GM21515 (cell line): ENCODE data around the gene MRPL51.
"Not testable (repeated sequence)": the region's sequence is repeated elsewhere in the genome, so short reads cannot be mapped to it uniquely, and the experiment has no call there.

Experiments used
- ATAC-seq: cut with Tn5 transposase; IDR thresholded peaks from one replicate; pipeline ENCODE4 v1.9.1; 2021; ENCODE audit not compliant: unreplicated experiment

Gene MRPL51

DNA sequence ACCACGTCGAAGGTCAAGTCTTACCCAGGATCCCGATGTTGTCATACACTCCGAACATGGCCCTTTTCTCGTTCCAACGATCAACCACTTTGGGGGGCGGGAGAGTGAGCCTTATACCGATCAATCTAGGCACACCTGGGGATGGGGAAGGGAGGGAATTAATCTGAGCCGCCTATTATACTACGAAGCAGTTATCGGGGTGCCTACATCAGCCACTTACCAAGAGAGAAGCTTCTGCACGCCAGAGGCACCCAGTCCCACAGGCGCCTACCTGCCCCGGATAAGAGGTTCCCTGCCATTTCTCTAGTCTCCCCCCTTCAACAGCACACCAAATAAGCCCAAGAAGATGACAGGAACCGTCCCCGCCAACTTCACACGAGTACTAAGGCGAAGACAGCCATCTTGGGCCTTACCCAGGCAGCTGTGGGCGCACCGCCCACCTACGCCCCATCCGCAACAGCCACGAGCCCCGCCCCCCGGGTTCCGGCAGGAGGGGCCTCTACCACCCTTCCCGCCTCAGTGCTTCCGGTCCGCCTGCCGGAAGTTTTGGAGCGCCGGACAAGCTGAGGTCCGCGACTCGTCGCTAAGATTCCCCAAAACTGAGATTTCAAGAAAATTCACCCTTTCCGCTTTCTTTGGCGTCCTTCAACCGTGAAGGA, at the start of gene MRPL51:
Gene MRPL51 (minus strand): TSS at position 425 of the 659 bp plus-strand sequence. CDS start 126 bp downstream, at position 299.
- peak; percentile 67 for ATAC-seq

DNA sequence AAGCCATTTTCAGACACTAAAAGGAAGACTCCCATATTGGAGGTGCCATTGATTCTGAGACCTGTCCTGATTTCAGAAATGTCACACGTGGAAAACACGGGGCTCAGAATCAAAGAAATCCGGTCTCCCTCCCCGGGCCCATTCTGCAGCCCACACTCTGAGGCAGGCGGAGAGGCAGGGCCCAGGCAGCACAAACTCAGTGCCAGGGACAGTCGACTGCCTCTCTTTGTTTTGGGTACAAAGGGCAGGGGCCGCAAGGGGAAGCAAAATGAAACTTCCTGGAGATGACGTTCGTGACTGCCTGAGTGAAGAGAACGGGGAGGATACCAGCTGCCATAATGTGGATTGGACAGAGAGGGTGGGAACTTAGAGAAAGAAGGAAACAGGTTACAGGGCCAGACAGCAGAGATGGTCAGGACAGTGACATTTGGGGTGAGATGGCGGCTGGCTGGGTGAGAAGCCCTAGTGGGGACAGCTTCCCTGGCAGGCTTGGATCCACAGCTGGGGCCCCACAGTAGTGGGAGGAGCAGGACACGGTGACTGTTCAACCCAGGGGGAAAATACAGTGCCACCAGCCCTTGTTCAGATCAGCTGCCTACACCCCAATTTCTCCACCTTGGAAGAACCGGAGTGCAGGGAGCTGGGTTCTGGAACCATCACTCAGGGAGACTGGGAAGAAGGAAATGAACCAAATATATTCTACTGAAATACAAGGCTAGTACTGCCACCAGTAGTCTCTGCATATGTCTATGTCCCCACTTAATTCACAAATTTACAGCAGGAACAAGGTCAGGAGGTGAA, 49.3 kb upstream of the MRPL51 start:
- no peak for ATAC-seq

DNA sequence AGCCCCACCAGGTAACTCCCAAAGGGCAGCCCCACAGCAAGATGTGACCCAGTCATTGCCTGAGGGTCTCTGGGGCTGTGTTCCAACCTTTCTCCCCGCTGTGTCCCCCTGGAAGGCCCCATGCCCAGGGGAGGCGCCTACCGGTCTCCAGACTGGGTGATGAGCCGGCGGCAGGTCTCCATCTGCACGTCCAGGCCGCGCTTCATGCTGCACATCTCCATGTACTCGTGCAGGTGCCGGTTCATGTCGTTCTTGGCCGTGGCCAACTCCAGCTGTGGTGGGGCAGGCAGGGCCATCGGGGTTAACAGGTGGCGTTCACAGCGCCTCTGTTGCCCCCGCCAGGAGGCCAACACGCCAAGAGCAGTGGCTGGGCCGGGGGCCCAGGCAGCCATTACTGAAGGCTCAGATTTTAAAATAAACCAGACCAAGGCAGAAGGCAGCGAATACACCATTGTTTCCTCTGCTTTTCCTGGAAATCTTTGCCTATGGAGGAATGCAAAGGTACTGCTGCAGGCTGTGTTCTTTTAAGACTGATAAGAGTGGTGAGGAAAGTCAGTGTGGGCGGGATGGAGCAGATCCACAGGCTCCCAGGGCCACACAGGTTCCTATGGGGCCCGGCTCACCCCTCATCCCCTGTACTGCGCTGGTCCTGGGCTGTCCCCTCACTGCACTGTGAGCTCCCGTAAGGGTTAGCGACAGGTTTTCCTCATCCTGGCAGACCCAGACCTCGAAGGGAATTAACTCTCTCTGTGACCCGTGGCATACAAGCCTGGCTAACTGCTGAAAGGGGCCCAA, 48.5 kb upstream of the MRPL51 start:
- ATAC-seq = no peak

DNA sequence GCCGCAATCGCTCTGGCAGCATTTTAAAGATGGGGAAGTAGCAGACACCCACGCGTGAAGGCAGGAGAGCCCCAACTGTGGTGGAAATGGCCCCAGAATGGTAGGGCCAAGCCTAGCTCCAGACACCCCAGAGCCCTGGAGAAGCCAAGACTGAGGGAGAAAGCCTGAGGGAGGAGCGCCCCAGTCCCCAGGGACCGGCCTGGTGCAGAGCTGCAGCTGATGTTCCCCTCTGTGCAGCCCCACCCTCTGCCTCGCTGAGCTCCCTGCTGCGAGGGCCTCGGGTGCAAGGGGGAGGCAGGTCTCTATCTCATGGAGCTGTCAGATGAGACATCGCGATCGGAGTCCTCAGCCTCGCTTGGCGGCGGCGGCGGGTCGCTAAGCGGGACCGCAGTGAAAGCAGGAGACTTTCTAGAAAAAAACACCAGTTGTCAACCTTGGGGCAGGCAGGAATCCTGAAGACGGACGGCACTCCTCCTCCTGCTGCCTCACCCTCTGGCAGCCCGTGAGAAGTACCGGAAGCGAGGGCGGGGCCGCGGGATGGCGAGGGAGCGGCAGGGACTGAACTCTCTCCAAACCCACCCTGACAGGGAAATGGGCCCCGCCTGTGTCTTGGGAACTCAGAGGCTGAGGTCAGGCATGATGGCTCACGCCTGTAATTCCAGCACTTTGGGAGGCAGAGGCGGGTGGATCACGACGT, 47.3 kb upstream of the MRPL51 start:
- no peak for ATAC-seq

DNA sequence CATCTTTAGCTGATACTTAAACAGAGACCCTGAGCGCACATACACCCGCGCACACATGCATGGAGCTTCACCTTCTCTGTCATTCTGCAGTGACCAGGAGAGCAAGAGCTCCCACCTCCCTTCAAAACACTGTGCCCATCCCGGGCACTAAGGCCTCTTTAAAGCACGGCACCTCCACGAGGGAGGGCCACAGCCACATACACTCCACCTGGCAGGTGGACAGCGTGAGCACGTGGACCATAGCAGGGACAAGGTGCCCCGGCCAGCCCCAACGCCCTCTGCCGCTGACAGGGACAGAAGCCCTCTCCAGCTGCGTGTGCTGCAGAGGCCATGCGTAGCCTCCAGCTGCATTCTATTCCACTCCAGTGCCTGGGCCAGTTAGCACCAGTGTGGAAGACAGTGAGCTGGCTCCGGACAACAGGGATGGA, 46.7 kb upstream of the MRPL51 start:
- ATAC-seq = no peak

DNA sequence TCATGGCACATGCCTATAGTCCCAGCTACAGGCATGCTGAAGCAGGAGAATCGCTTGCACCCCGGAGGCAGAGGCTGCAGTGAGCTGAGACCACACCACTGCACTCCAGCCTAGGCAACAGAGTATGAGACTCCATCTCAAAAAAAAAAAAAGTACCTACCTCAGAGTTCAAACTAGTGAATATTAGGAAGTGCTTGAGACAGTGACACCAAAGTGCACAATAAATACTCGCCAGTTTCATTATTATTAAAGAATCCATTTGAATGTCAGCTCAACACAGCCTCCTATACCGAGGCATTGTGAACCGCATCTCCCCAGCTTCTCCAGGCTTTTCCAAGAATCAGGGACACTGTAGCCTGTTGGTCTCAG, 46.2 kb upstream of the MRPL51 start:
- no peak for ATAC-seq

DNA sequence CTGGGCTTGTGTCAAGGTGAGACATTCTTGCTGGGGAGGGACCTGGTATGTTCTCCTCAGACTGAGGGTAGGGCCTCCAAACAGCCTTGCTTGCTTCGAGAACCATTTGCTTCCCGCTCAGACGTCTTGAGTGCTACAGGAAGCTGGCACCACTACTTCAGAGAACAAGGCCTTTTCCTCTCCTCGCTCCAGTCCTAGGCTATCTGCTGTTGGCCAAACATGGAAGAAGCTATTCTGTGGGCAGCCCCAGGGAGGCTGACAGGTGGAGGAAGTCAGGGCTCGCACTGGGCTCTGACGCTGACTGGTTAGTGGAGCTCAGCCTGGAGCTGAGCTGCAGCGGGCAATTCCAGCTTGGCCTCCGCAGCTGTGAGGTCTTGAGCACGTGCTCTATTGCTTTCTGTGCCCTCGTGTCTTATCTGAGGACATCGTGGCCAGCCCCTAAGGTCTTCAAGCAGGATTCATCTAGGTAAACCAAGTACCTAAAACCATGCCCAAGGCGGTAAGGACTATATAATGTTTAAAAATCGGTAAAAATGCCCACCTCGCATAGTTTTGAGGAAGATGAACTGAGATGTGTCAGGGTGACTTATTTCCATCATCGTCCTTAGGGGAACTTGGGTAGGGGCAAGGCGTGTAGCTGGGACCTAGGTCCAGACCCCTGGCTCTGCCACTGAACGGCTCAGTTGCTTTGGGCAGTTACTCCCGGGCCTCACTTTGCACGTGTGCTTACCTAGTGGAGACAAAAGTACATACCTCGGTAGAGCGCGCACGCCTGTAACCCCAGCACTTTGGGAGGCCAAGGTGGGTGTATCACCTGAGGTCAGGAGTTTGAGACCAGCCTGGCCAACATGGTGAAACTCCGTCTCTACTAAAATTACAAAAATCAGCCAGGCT, 45.6 kb upstream of the MRPL51 start:
- no peak for ATAC-seq

DNA sequence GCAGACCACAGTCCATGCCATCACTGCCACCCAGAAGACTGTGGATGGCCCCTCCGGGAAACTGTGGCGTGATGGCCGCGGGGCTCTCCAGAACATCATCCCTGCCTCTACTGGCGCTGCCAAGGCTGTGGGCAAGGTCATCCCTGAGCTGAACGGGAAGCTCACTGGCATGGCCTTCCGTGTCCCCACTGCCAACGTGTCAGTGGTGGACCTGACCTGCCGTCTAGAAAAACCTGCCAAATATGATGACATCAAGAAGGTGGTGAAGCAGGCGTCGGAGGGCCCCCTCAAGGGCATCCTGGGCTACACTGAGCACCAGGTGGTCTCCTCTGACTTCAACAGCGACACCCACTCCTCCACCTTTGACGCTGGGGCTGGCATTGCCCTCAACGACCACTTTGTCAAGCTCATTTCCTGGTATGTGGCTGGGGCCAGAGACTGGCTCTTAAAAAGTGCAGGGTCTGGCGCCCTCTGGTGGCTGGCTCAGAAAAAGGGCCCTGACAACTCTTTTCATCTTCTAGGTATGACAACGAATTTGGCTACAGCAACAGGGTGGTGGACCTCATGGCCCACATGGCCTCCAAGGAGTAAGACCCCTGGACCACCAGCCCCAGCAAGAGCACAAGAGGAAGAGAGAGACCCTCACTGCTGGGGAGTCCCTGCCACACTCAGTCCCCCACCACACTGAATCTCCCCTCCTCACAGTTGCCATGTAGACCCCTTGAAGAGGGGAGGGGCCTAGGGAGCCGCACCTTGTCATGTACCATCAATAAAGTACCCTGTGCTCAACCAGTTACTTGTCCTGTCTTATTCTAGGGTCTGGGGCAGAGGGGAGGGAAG, 44.7 kb upstream of the MRPL51 start:
- ATAC-seq = not testable (repeated sequence)

DNA sequence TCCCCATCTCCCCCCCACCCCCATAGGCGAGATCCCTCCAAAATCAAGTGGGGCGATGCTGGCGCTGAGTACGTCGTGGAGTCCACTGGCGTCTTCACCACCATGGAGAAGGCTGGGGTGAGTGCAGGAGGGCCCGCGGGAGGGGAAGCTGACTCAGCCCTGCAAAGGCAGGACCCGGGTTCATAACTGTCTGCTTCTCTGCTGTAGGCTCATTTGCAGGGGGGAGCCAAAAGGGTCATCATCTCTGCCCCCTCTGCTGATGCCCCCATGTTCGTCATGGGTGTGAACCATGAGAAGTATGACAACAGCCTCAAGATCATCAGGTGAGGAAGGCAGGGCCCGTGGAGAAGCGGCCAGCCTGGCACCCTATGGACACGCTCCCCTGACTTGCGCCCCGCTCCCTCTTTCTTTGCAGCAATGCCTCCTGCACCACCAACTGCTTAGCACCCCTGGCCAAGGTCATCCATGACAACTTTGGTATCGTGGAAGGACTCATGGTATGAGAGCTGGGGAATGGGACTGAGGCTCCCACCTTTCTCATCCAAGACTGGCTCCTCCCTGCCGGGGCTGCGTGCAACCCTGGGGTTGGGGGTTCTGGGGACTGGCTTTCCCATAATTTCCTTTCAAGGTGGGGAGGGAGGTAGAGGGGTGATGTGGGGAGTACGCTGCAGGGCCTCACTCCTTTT, 44.0 kb upstream of the MRPL51 start:
- ATAC-seq = no peak

DNA sequence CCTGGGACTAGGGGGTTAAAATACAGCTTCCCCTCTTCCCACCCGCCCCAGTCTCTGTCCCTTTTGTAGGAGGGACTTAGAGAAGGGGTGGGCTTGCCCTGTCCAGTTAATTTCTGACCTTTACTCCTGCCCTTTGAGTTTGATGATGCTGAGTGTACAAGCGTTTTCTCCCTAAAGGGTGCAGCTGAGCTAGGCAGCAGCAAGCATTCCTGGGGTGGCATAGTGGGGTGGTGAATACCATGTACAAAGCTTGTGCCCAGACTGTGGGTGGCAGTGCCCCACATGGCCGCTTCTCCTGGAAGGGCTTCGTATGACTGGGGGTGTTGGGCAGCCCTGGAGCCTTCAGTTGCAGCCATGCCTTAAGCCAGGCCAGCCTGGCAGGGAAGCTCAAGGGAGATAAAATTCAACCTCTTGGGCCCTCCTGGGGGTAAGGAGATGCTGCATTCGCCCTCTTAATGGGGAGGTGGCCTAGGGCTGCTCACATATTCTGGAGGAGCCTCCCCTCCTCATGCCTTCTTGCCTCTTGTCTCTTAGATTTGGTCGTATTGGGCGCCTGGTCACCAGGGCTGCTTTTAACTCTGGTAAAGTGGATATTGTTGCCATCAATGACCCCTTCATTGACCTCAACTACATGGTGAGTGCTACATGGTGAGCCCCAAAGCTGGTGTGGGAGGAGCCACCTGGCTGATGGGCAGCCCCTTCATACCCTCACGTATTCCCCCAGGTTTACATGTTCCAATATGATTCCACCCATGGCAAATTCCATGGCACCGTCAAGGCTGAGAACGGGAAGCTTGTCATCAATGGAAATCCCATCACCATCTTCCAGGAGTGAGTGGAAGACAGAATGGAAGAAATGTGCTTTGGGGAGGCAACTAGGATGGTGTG, 43.1 kb upstream of the MRPL51 start:
- no peak for ATAC-seq

DNA sequence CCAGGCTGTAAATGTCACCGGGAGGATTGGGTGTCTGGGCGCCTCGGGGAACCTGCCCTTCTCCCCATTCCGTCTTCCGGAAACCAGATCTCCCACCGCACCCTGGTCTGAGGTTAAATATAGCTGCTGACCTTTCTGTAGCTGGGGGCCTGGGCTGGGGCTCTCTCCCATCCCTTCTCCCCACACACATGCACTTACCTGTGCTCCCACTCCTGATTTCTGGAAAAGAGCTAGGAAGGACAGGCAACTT, 42.6 kb upstream of the MRPL51 start:
- ATAC-seq = no peak

DNA sequence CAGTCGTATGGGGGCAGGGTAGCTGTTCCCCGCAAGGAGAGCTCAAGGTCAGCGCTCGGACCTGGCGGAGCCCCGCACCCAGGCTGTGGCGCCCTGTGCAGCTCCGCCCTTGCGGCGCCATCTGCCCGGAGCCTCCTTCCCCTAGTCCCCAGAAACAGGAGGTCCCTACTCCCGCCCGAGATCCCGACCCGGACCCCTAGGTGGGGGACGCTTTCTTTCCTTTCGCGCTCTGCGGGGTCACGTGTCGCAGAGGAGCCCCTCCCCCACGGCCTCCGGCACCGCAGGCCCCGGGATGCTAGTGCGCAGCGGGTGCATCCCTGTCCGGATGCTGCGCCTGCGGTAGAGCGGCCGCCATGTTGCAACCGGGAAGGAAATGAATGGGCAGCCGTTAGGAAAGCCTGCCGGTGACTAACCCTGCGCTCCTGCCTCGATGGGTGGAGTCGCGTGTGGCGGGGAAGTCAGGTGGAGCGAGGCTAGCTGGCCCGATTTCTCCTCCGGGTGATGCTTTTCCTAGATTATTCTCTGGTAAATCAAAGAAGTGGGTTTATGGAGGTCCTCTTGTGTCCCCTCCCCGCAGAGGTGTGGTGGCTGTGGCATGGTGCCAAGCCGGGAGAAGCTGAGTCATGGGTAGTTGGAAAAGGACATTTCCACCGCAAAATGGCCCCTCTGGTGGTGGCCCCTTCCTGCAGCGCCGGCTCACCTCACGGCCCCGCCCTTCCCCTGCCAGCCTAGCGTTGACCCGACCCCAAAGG, 42.1 kb upstream of the MRPL51 start:
- no peak for ATAC-seq

DNA sequence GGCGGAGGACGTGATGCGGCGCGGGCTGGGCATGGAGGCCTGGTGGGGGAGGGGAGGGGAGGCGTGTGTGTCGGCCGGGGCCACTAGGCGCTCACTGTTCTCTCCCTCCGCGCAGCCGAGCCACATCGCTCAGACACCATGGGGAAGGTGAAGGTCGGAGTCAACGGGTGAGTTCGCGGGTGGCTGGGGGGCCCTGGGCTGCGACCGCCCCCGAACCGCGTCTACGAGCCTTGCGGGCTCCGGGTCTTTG, 41.6 kb upstream of the MRPL51 start:
- ATAC-seq = no peak

DNA sequence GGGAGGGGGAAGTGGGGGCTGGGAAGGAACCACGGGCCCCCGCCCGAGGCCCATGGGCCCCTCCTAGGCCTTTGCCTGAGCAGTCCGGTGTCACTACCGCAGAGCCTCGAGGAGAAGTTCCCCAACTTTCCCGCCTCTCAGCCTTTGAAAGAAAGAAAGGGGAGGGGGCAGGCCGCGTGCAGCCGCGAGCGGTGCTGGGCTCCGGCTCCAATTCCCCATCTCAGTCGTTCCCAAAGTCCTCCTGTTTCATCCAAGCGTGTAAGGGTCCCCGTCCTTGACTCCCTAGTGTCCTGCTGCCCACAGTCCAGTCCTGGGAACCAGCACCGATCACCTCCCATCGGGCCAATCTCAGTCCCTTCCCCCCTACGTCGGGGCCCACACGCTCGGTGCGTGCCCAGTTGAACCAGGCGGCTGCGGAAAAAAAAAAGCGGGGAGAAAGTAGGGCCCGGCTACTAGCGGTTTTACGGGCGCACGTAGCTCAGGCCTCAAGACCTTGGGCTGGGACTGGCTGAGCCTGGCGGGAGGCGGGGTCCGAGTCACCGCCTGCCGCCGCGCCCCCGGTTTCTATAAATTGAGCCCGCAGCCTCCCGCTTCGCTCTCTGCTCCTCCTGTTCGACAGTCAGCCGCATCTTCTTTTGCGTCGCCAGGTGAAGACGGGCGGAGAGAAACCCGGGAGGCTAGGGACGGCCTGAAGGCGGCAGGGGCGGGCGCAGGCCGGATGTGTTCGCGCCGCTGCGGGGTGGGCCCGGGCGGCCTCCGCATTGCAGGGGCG, 41.0 kb upstream of the MRPL51 start, which contains the start of gene GAPDH:
Gene GAPDH (plus strand): TSS at position 595 of the 772 bp plus-strand sequence. CDS start 316 bp downstream, outside the sequence.
- peak; percentile 52 for ATAC-seq

DNA sequence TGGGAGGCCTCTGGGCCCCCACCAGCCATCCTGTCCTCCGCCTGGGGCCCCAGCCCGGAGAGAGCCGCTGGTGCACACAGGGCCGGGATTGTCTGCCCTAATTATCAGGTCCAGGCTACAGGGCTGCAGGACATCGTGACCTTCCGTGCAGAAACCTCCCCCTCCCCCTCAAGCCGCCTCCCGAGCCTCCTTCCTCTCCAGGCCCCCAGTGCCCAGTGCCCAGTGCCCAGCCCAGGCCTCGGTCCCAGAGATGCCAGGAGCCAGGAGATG, 40.5 kb upstream of the MRPL51 start:
- peak; percentile 11 for ATAC-seq

DNA sequence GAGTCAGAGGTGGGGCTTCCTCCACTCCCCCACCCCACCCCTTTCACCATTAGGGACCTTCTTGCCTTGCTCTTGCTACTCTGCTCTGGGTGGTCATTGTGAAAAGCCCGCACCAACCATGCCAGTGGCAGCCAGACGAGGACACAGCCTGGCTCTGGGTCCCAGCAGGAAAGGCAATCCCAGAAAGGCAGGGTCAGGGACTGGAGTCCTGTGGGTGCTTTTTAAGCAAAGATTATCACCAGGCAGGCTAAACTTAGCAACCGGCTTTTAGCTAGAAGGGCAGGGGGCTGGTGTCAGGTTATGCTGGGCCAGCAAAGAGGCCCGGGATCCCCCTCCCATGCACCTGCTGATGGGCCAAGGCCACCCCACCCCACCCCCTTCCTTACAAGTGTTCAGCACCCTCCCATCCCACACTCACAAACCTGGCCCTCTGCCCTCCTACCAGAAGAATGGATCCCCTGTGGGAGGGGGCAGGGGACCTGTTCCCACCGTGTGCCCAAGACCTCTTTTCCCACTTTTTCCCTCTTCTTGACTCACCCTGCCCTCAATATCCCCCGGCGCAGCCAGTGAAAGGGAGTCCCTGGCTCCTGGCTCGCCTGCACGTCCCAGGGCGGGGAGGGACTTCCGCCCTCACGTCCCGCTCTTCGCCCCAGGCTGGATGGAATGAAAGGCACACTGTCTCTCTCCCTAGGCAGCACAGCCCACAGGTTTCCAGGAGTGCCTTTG, 40.0 kb upstream of the MRPL51 start:
- peak; percentile 12 for ATAC-seq
